CD4-positive, alpha-beta T cell (primary cell): ENCODE data around the gene C18orf32. TPM values are rescaled to one million over a fixed set of nuclear protein-coding genes. Genes with fewer than 3 reads are reported as not detected.
A peak's percentile ranks its signal among the peaks of the same experiment; 100 is the strongest.

Experiments used
- ATAC-seq: fragments of 200-7000 bp; cut with Tn5 transposase; one replicate; pipeline ENCODE4 v1.10.0; 2022; ENCODE audit warnings: mild to moderate bottlenecking; ENCODE audit not compliant: poor library complexity
- CTCF ChIA-PET: fragments of 350-600 bp; sonication (Branson Sonifier 250); formaldehyde crosslinking; loops from one replicate; lab custom pipeline; 2021; ENCODE audit warnings: antibody characterized with exemption, inconsistent platforms; lab: Charles Lee
- POLR2A ChIA-PET: fragments of 350-600 bp; sonication (Branson Sonifier 250); formaldehyde crosslinking; loops from one replicate; lab custom pipeline; 2021; ENCODE audit warnings: antibody characterized with exemption, inconsistent platforms; lab: Charles Lee
- DNase-seq, 14 experiments: peaks; one replicate each; pipeline ENCODE4 v3.0.0-alpha.2; 2013 to 2020; ENCODE audit warnings: mixed read lengths in 2 of 14
- H3K27ac ChIP-seq, 2 donors: one replicate each; pipeline versions ENCODE4 v1.5.1 to v1.7.0; 2013; ENCODE audit warnings: low read length in 2 of 2, low read depth in 1 of 2, mild to moderate bottlenecking in 1 of 2
- H3K27me3 ChIP-seq, 2 experiments: 1 replicate in 1 of 2; 2 replicates in 1 of 2; pipeline versions ENCODE4 v1.6.1 to v1.7.0; 2013; ENCODE audit warnings: low read length in 2 of 2, control low read depth in 1 of 2, mild to moderate bottlenecking in 1 of 2, moderate library complexity in 1 of 2; ENCODE audit not compliant: insufficient read depth in 2 of 2, control insufficient read depth in 1 of 2
- H3K36me3 ChIP-seq: one replicate; pipeline ENCODE4 v1.6.1; 2013; ENCODE audit warnings: low read length, control low read depth; ENCODE audit not compliant: insufficient read depth
- H3K4me1 ChIP-seq: one replicate; pipeline ENCODE4 v1.6.1; 2013; ENCODE audit warnings: low read length, control low read depth; ENCODE audit not compliant: insufficient read depth
- H3K4me3 ChIP-seq: one replicate; pipeline ENCODE4 v1.5.1; 2013; ENCODE audit warnings: mild to moderate bottlenecking, low read length, moderate library complexity
- H3K9me3 ChIP-seq, 2 experiments: 1 replicate in 1 of 2; 2 replicates in 1 of 2; pipeline versions ENCODE4 v1.6.1 to v1.7.0; 2013; ENCODE audit warnings: low read length in 2 of 2, mild to moderate bottlenecking in 2 of 2, control low read depth in 1 of 2, moderate library complexity in 1 of 2; ENCODE audit not compliant: control insufficient read depth in 1 of 2, insufficient read depth in 1 of 2
- H3K27ac Mint-ChIP-seq: one replicate; pipeline ENCODE4 v1.8.0; 2020; ENCODE audit warnings: mixed read lengths
- H3K27me3 Mint-ChIP-seq: one replicate; pipeline ENCODE4 v1.8.0; 2021; ENCODE audit warnings: mixed read lengths
- H3K36me3 Mint-ChIP-seq: one replicate; pipeline ENCODE4 v1.8.0; 2021; ENCODE audit warnings: low read depth, mixed read lengths
- H3K4me1 Mint-ChIP-seq: one replicate; pipeline ENCODE4 v1.8.0; 2021; ENCODE audit warnings: low read depth, mixed read lengths
- H3K4me3 Mint-ChIP-seq: one replicate; pipeline ENCODE4 v1.8.0; 2020; ENCODE audit warnings: mild to moderate bottlenecking, mixed read lengths
- H3K9me3 Mint-ChIP-seq: one replicate; pipeline ENCODE4 v1.8.0; 2020; ENCODE audit warnings: mixed read lengths
- intact Hi-C, 2 experiments: fragments of 100-400 bp; cut with DNase I in 1 of 2; cut with micrococcal nuclease in 1 of 2; formaldehyde crosslinking; loops; one replicate each; pipeline versions ENCODE4 v1.15.1 to v1.9.0; 2023 to 2025; cut with DNase I, micrococcal nuclease
- total RNA-seq, 174 experiments: library from RNA in 2 of 174; stranded (reverse) in 2 of 174; gene quantifications; one replicate each; pipeline ENCODE4 v1.2.3 and lab custom pipeline; 2021 to 2026
- TF ChIP-seq, protein P1 (sequence below): fragments of 200-600 bp; IDR thresholded peaks from one replicate; pipeline ENCODE4 v1.8.0; 2022; ENCODE audit warnings: antibody characterized with exemption, mild to moderate bottlenecking

Gene C18orf32
- total RNA-seq, 2 experiments from 2014 or later: 38.2 to 40.1 TPM

GRCh38 chr18:49500201-49500921 is 13.3 kb upstream of the C18orf32 start:
- Histone ChIP-seq H3K4me1 (no peaks in the 10 kb centered on the region), H3K36me3 (no peaks in the 10 kb centered on the region), H3K9me3 (no peaks in the 10 kb centered on the region), H3K27me3 (peaks cover 3 to 16% of the 10 kb centered on the region in 2 experiments), H3K27ac (no peak overlapping the region), H3K4me3 (no peak overlapping the region)
- Mint-ChIP-seq H3K36me3 (no peaks in the 10 kb centered on the region), H3K4me3 (no peak overlapping the region), H3K27me3 (peaks cover 30% of the 10 kb centered on the region), H3K27ac (no peak overlapping the region), H3K4me1 (no peaks in the 10 kb centered on the region), H3K9me3 (no peaks in the 10 kb centered on the region)
- ChIA-PET CTCF (interaction anchor here (0.6 to 1.5 kb wide), 2 partner anchors 10 to 14 kb away, joined by 3 to 4 read pairs; no protein-coding TSS in a partner anchor), POLR2A (no interaction called here)
- intact Hi-C loops: no loop called here
- DNase-seq (no peak), ATAC-seq (no peak)
- TF ChIP-seq, protein P1, sequence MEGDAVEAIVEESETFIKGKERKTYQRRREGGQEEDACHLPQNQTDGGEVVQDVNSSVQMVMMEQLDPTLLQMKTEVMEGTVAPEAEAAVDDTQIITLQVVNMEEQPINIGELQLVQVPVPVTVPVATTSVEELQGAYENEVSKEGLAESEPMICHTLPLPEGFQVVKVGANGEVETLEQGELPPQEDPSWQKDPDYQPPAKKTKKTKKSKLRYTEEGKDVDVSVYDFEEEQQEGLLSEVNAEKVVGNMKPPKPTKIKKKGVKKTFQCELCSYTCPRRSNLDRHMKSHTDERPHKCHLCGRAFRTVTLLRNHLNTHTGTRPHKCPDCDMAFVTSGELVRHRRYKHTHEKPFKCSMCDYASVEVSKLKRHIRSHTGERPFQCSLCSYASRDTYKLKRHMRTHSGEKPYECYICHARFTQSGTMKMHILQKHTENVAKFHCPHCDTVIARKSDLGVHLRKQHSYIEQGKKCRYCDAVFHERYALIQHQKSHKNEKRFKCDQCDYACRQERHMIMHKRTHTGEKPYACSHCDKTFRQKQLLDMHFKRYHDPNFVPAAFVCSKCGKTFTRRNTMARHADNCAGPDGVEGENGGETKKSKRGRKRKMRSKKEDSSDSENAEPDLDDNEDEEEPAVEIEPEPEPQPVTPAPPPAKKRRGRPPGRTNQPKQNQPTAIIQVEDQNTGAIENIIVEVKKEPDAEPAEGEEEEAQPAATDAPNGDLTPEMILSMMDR: no peak

DNA sequence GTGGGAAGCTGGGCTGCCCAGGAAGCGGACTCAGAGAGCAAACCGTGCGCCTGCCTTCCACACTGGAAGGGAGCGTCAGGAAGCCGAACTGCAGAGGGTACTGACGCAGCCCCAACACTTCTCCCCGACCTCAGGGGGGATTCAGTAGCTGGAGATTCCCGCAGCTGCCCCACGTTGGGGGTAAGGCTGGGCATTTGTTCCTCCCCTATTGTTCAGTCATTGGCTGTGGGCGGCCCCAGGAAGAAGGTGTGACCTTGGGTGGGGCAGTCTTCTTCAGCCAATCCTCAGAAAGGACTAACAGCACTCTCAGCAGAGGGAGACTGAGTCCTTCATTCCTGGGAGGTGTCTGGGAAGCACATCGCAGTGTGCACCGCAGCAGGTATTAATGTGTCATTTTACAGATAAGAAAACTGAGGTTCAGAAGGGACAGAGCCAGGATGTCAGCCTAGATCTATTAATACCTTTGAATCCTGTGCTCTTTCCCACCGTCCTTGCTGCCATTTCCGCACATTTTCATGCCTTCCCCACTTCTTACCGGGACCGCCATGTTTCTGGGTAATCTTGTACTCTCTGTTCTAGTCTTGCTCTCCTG is 12.1 kb upstream of the C18orf32 start:
- ATAC-seq: no peak

GRCh38 chr18:49495480-49495879 is 8.4 kb upstream of the C18orf32 start:
- intact Hi-C loops: loop anchor here in 1 of 2 experiments (10.0 kb wide), 1 partner anchor 1379 kb away; the partner anchor contains the start of gene ME2
- Histone ChIP-seq H3K4me1 (peaks cover 13% of the 10 kb centered on the region), H3K27me3 (peaks cover 3 to 13% of the 10 kb centered on the region in 2 experiments), H3K27ac (no peak overlapping the region), H3K9me3 (no peaks in the 10 kb centered on the region), H3K4me3 (no peak overlapping the region), H3K36me3 (peaks cover 10% of the 10 kb centered on the region)
- Mint-ChIP-seq H3K9me3 (no peaks in the 10 kb centered on the region), H3K4me3 (peak overlapping the region; percentile 55), H3K27ac (no peak overlapping the region), H3K4me1 (peaks cover 22% of the 10 kb centered on the region), H3K27me3 (peaks cover 10% of the 10 kb centered on the region), H3K36me3 (peaks cover 19% of the 10 kb centered on the region)
- ChIA-PET POLR2A (no interaction called here), CTCF (interaction anchor here (1.5 kb wide), 1 partner anchor 36 kb away, joined by 4 read pairs; the partner anchor contains the start of gene DYM)
- ATAC-seq (no peak), DNase-seq (no peak)
- TF ChIP-seq, protein P1: no peak

More for the DNA sequence above, 12.1 kb upstream of the C18orf32 start:
- H3K27me3 ChIP-seq: peaks cover 3 to 16% of the 10 kb centered on the region in 2 experiments
- no peak for DNase-seq
- H3K9me3 ChIP-seq: no peaks in the 10 kb centered on the region
- intact Hi-C loops: loop anchor here in 1 of 2 experiments (10.0 kb wide), 1 partner anchor 1376 kb away; the partner anchor contains the start of gene ME2
- TF ChIP-seq, protein P1: no peak
- POLR2A ChIA-PET: no interaction called here
- CTCF ChIA-PET: no interaction called here
- H3K9me3 Mint-ChIP-seq: no peaks in the 10 kb centered on the region
- no peak overlapping the region for H3K4me3 ChIP-seq
- no peak overlapping the region for H3K4me3 Mint-ChIP-seq
- H3K36me3 ChIP-seq: no peaks in the 10 kb centered on the region
- no peak overlapping the region for H3K27ac ChIP-seq
- H3K27me3 Mint-ChIP-seq: peaks cover 30% of the 10 kb centered on the region
- no peak overlapping the region for H3K27ac Mint-ChIP-seq
- H3K4me1 ChIP-seq: no peaks in the 10 kb centered on the region
- no peaks in the 10 kb centered on the region for H3K36me3 Mint-ChIP-seq
- H3K4me1 Mint-ChIP-seq: no peaks in the 10 kb centered on the region
